PC-3 (cell line): ENCODE results near the gene SLC25A45. TPM values are rescaled to one million over a fixed set of nuclear protein-coding genes. Genes with fewer than 3 reads are reported as not detected.

ENCODE experiments used
- ATAC-seq: fragments of 200-7000 bp; cut with Tn5 transposase; 2 replicates; pipeline ENCODE4 v1.9.1; 2020; ENCODE audit warnings: mild to moderate bottlenecking, moderate library complexity
- BruUV-seq: library from RNA; stranded (reverse); fragments of 400-500 nt; replicated peaks from 2 replicates; lab custom pipeline; 2021; lab: Mats Ljungman, UMichigan
- CTCF ChIA-PET: fragments of 300-600 bp; sonication (Branson Sonifier 250); formaldehyde crosslinking; loops from one replicate; lab custom pipeline; 2022; ENCODE audit warnings: antibody characterized with exemption; lab: Charles Lee
- POLR2A ChIA-PET: fragments of 300-600 bp; sonication (Branson Sonifier 250); formaldehyde crosslinking; loops from one replicate; lab custom pipeline; 2022; ENCODE audit warnings: antibody characterized with exemption; ENCODE audit not compliant: unreplicated experiment; lab: Charles Lee
- DNase-seq: peaks from one replicate; pipeline ENCODE4 v3.0.0-alpha.2; 2015
- H2AFZ ChIP-seq: fragments of 300-600 bp; sonication (generic); 2 replicates; pipeline ENCODE4 v1.6.0; 2016; ENCODE audit warnings: antibody characterized with exemption, low read length
- H3F3A ChIP-seq: fragments of 300-600 bp; sonication (generic); one replicate; pipeline ENCODE4 v1.6.0; 2017; ENCODE audit warnings: antibody characterized with exemption, low read length, control low read depth, mild to moderate bottlenecking; ENCODE audit not compliant: unreplicated experiment
- H3K27ac ChIP-seq: fragments of 300-600 bp; sonication (generic); 2 replicates; pipeline ENCODE4 v1.5.1; 2016; ENCODE audit warnings: mild to moderate bottlenecking, low read length
- H3K27me3 ChIP-seq: fragments of 300-600 bp; sonication (generic); 2 replicates; pipeline ENCODE4 v1.6.1; 2016; ENCODE audit warnings: low read length, mixed read lengths
- H3K36me3 ChIP-seq: fragments of 300-600 bp; sonication (generic); 2 replicates; pipeline ENCODE4 v1.6.1; 2016; ENCODE audit warnings: low read depth, mixed run types, low read length, mixed read lengths
- H3K4me1 ChIP-seq: fragments of 300-600 bp; sonication (generic); 2 replicates; pipeline ENCODE4 v1.5.1; 2016; ENCODE audit warnings: low read length; ENCODE audit not compliant: insufficient read depth
- H3K4me2 ChIP-seq: fragments of 300-600 bp; sonication (generic); 2 replicates; pipeline ENCODE4 v1.6.0; 2016; ENCODE audit warnings: low read length
- H3K4me3 ChIP-seq: fragments of 300-600 bp; sonication (generic); 2 replicates; pipeline ENCODE4 v1.5.1; 2016; ENCODE audit warnings: mild to moderate bottlenecking, low read length, mixed read lengths
- H3K79me2 ChIP-seq: fragments of 300-600 bp; sonication (generic); 2 replicates; pipeline ENCODE4 v1.6.1; 2017; ENCODE audit warnings: low read length, mixed read lengths
- H3K9ac ChIP-seq: fragments of 300-600 bp; sonication (generic); 2 replicates; pipeline ENCODE4 v1.6.0; 2016; ENCODE audit warnings: mild to moderate bottlenecking, low read length
- H3K9me2 ChIP-seq: fragments of 300-600 bp; sonication (generic); replicated peaks from 2 replicates; pipeline ENCODE4 v1.6.1; 2016; ENCODE audit warnings: mixed run types, low read length, mixed read lengths
- H3K9me3 ChIP-seq: fragments of 300-600 bp; sonication (generic); 2 replicates; pipeline ENCODE4 v1.6.1; 2016; ENCODE audit warnings: low read length, mixed read lengths
- H4K20me1 ChIP-seq: fragments of 300-600 bp; sonication (generic); 2 replicates; pipeline ENCODE4 v1.6.1; 2016; ENCODE audit warnings: low read length, mixed read lengths
- CTCF ChIP-seq: fragments of 300-600 bp; sonication (generic); conservative IDR thresholded peaks from 2 replicates; pipeline ENCODE4 v1.5.1; 2017; ENCODE audit warnings: antibody characterized with exemption, low read depth, mild to moderate bottlenecking, low read length
- EZH2 ChIP-seq: fragments of 300-600 bp; sonication (generic); IDR thresholded peaks from one replicate; pipeline ENCODE4 v1.6.1; 2017; ENCODE audit warnings: antibody characterized with exemption, mild to moderate bottlenecking, low read length; ENCODE audit not compliant: unreplicated experiment
- EZH2phosphoT487 ChIP-seq: fragments of 300-600 bp; sonication (generic); IDR thresholded peaks from 2 replicates; pipeline ENCODE4 v1.6.1; 2018; ENCODE audit warnings: mild to moderate bottlenecking, antibody characterized with exemption, low read length, borderline replicate concordance
- intact Hi-C: fragments of 100-400 bp; cut with micrococcal nuclease; formaldehyde crosslinking; loops from 2 replicates; pipeline ENCODE4 v1.9.0; 2023
- total RNA-seq: library from RNA; depleted of rRNA; stranded (reverse); fragments of >200 nt; gene quantifications from 2 replicates; pipeline ENCODE4 v1.2.3, GENCODE V29; 2014

SLC25A45 gene
- total RNA-seq, 1 experiment from 2014 or later, result 12.7 TPM

DNA sequence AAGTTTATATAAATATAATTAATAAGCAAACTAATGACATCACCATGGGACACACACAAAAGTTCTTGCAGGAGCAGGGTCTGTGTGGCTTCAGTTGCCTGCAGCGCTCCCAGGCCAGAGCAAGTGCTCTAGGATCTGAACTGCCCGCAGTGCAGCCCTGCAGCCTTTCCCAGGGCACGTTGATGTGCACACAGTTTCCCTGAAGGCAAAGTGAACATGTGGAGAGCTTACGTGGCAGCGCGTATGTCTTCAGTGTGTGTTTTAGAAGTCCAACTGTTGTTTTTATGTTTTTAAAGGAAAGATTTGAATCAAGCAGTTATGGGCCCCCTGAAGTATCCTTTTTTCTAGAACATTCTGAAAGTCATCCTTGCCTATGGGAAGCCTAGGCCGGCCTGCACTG lies 29.1 kb downstream of the SLC25A45 start:
- Histone ChIP-seq H3K9ac (no peak overlapping the region), H2AFZ (no peak overlapping the region), H3K36me3 (peaks cover 34% of the 10 kb centered on the region), H4K20me1 (no peaks in the 10 kb centered on the region), H3K9me2 (no peaks in the 10 kb centered on the region), H3K27me3 (no peaks in the 10 kb centered on the region), H3K9me3 (no peaks in the 10 kb centered on the region), H3K4me2 (no peak overlapping the region; the same call in 1 of the 2 replicates), H3F3A (peaks cover 14% of the 10 kb centered on the region), H3K27ac (no peak overlapping the region), H3K79me2 (no peaks in the 10 kb centered on the region), H3K4me3 (no peak overlapping the region), H3K4me1 (peaks cover 7% of the 10 kb centered on the region)
- no TSS peak for BruUV-seq
- POLR2A ChIA-PET, result interaction anchor here (0.6 to 1.4 kb wide), 2 partner anchors 19 to 20 kb away, joined by 5 to 9 read pairs; no protein-coding TSS in a partner anchor
- CTCF ChIA-PET, result interaction anchor here (0.6 to 1.9 kb wide), 5 partner anchors 9 to 78 kb away, joined by 3 to 28 read pairs (median 4); no protein-coding TSS in a partner anchor
- ATAC-seq, result no peak
- DNase-seq, result no peak
- intact Hi-C loops, result no loop called here
- TF ChIP-seq EZH2phosphoT487 (no peak), EZH2 (no peak), CTCF (no peak)

GRCh38 chr11:65352783-65353182 lies 29.7 kb downstream of the SLC25A45 start:
- Histone ChIP-seq H3K27ac (no peak overlapping the region), H3K79me2 (no peaks in the 10 kb centered on the region), H4K20me1 (no peaks in the 10 kb centered on the region), H3K27me3 (no peaks in the 10 kb centered on the region), H3K36me3 (peaks cover 39% of the 10 kb centered on the region), H3K9me2 (no peaks in the 10 kb centered on the region), H3F3A (peaks cover 14% of the 10 kb centered on the region), H2AFZ (no peak overlapping the region), H3K9ac (no peak overlapping the region), H3K9me3 (no peaks in the 10 kb centered on the region), H3K4me2 (no peak overlapping the region), H3K4me1 (peaks cover 7% of the 10 kb centered on the region), H3K4me3 (no peak overlapping the region)
- no TSS peak for BruUV-seq
- TF ChIP-seq CTCF, result peak; percentile 68
- no peak for TF ChIP-seq EZH2
- TF ChIP-seq EZH2phosphoT487, result no peak
- ChIA-PET POLR2A (interaction anchor here (0.6 kb wide), 1 partner anchor 18 kb away, joined by 9 read pairs; no protein-coding TSS in a partner anchor), CTCF (interaction anchor here (0.6 to 1.9 kb wide), 5 partner anchors 8 to 78 kb away, joined by 3 to 28 read pairs (median 4); no protein-coding TSS in a partner anchor)
- DNase-seq, result peak; percentile 58
- ATAC-seq, result no peak
- intact Hi-C loops, result no loop called here

GRCh38 chr11:65351511-65351910 lies 30.9 kb downstream of the SLC25A45 start:
- CTCF ChIA-PET, result interaction anchor here (1.1 kb wide), 1 partner anchor 76 kb away, joined by 15 read pairs; no protein-coding TSS in a partner anchor
- no TSS peak for BruUV-seq
- Histone ChIP-seq H3K79me2 (no peaks in the 10 kb centered on the region), H3K9me3 (no peaks in the 10 kb centered on the region), H3K4me3 (no peak overlapping the region), H3K9ac (no peak overlapping the region), H4K20me1 (no peaks in the 10 kb centered on the region), H3K9me2 (no peaks in the 10 kb centered on the region), H3K4me1 (peaks cover 7% of the 10 kb centered on the region), H2AFZ (no peak overlapping the region), H3K27me3 (no peaks in the 10 kb centered on the region), H3K36me3 (peaks cover 43% of the 10 kb centered on the region), H3K27ac (no peak overlapping the region), H3K4me2 (no peak overlapping the region), H3F3A (peaks cover 14% of the 10 kb centered on the region)
- ATAC-seq, result no peak
- no peak for DNase-seq
- POLR2A ChIA-PET, result interaction anchor here (0.6 kb wide), 1 partner anchor 985 kb away, joined by 3 read pairs; the partner anchor contains the start of gene RIN1
- no peak for TF ChIP-seq CTCF
- TF ChIP-seq EZH2phosphoT487, result no peak
- TF ChIP-seq EZH2, result no peak
- intact Hi-C loops, result no loop called here
